ENCODE data around the gene PPARG. TPM values are rescaled to one million over a fixed set of nuclear protein-coding genes. Genes with fewer than 3 reads are reported as not detected.

PPARG gene
- total RNA-seq, 1 experiment from 2014 or later, result 71.6 TPM

DNA sequence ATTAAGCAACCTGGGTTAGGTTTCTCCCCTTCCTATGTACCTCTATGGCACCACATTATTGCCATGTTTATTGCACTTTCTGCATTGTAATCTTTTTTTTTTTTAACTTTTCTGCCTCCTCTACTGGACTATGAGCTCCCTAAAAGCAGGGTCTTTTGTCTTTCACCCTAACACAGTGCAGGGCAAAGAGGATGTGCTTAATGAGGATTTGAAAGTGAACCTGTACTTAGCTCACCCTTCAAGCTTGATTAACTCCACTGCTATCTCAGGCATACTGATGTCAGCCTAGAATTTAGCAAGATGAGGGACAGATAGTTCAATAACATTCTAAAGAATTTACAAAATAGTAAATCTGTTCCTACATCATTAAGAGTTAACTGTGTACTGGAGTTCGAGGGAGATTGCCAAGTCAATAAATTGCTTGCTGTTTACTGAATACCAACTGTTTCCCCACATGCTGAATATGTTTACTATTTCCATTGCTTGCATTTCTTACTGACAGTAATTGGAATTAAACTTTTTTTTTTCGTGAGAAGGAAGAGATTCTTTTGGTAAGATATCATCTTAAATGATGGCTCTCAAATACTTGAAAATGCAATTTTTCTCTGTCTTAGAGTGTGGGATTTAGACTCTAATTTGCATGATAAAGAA lies 15.7 kb upstream of the PPARG start:
- TF ChIP-seq, protein P1, sequence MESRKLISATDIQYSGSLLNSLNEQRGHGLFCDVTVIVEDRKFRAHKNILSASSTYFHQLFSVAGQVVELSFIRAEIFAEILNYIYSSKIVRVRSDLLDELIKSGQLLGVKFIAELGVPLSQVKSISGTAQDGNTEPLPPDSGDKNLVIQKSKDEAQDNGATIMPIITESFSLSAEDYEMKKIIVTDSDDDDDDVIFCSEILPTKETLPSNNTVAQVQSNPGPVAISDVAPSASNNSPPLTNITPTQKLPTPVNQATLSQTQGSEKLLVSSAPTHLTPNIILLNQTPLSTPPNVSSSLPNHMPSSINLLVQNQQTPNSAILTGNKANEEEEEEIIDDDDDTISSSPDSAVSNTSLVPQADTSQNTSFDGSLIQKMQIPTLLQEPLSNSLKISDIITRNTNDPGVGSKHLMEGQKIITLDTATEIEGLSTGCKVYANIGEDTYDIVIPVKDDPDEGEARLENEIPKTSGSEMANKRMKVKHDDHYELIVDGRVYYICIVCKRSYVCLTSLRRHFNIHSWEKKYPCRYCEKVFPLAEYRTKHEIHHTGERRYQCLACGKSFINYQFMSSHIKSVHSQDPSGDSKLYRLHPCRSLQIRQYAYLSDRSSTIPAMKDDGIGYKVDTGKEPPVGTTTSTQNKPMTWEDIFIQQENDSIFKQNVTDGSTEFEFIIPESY (IDR thresholded peaks at IDR 0.05; ENCODE audit: extremely low read depth, insufficient replicate concordance, low read length), result no peak
- no peak for TF ChIP-seq SP1 (IDR thresholded peaks at IDR 0.05; ENCODE audit: low read depth)
- no peak for TF ChIP-seq ELF1 (IDR thresholded peaks at IDR 0.05; ENCODE audit: borderline replicate concordance, low read depth)
- TF ChIP-seq POLR2AphosphoS5 (IDR thresholded peaks at IDR 0.05; ENCODE audit: low read depth, low read length), result no peak
- TF ChIP-seq, protein P2, sequence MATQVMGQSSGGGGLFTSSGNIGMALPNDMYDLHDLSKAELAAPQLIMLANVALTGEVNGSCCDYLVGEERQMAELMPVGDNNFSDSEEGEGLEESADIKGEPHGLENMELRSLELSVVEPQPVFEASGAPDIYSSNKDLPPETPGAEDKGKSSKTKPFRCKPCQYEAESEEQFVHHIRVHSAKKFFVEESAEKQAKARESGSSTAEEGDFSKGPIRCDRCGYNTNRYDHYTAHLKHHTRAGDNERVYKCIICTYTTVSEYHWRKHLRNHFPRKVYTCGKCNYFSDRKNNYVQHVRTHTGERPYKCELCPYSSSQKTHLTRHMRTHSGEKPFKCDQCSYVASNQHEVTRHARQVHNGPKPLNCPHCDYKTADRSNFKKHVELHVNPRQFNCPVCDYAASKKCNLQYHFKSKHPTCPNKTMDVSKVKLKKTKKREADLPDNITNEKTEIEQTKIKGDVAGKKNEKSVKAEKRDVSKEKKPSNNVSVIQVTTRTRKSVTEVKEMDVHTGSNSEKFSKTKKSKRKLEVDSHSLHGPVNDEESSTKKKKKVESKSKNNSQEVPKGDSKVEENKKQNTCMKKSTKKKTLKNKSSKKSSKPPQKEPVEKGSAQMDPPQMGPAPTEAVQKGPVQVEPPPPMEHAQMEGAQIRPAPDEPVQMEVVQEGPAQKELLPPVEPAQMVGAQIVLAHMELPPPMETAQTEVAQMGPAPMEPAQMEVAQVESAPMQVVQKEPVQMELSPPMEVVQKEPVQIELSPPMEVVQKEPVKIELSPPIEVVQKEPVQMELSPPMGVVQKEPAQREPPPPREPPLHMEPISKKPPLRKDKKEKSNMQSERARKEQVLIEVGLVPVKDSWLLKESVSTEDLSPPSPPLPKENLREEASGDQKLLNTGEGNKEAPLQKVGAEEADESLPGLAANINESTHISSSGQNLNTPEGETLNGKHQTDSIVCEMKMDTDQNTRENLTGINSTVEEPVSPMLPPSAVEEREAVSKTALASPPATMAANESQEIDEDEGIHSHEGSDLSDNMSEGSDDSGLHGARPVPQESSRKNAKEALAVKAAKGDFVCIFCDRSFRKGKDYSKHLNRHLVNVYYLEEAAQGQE (IDR thresholded peaks at IDR 0.05; ENCODE audit: low read depth), result no peak
- no peak for TF ChIP-seq SRF (IDR thresholded peaks at IDR 0.05; ENCODE audit: low read depth)
- no peak for TF ChIP-seq POLR2A (IDR thresholded peaks at IDR 0.05; ENCODE audit: borderline replicate concordance, extremely low read depth, insufficient read depth, insufficient read length)
- no peak for TF ChIP-seq JUND (IDR thresholded peaks at IDR 0.05)
- no peak for TF ChIP-seq ZFX (IDR thresholded peaks at IDR 0.05)
- TF ChIP-seq, protein P3, sequence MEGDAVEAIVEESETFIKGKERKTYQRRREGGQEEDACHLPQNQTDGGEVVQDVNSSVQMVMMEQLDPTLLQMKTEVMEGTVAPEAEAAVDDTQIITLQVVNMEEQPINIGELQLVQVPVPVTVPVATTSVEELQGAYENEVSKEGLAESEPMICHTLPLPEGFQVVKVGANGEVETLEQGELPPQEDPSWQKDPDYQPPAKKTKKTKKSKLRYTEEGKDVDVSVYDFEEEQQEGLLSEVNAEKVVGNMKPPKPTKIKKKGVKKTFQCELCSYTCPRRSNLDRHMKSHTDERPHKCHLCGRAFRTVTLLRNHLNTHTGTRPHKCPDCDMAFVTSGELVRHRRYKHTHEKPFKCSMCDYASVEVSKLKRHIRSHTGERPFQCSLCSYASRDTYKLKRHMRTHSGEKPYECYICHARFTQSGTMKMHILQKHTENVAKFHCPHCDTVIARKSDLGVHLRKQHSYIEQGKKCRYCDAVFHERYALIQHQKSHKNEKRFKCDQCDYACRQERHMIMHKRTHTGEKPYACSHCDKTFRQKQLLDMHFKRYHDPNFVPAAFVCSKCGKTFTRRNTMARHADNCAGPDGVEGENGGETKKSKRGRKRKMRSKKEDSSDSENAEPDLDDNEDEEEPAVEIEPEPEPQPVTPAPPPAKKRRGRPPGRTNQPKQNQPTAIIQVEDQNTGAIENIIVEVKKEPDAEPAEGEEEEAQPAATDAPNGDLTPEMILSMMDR (IDR thresholded peaks at IDR 0.05 in 2 of 3, conservative IDR thresholded peaks at IDR 0.05 in 1 of 3; ENCODE audit: borderline replicate concordance in 1 of 3, insufficient read depth in 1 of 3, low read depth in 2 of 3, low read length in 2 of 3), result no peak
- no peak for TF ChIP-seq ZNF274 (IDR thresholded peaks at IDR 0.05; ENCODE audit: low read depth, low read length)
- TF ChIP-seq RAD21 (IDR thresholded peaks at IDR 0.05; ENCODE audit: low read depth), result no peak
- TF ChIP-seq FOSL1 (IDR thresholded peaks at IDR 0.05; ENCODE audit: low read depth), result no peak
- TF ChIP-seq EZH2 (IDR thresholded peaks at IDR 0.05), result no peak
- TF ChIP-seq TCF7L2 (IDR thresholded peaks at IDR 0.05; ENCODE audit: borderline replicate concordance, extremely low read depth, insufficient read depth, insufficient read length), result no peak
- RAD21 ChIA-PET (ENCODE audit: low non-redundant PET in 1 of 2, low total read pairs in 2 of 2, uncharacterized antibody in 2 of 2, unreplicated experiment in 2 of 2), result no interaction called here

More for the DNA sequence above, 15.7 kb upstream of the PPARG start:
- H3K4me3 ChIP-seq (replicated peaks in 1 of 2; ENCODE audit: low read depth in 1 of 2, low read length in 2 of 2), result no peak overlapping the region
- no peaks in the 10 kb centered on the region for H3K9me3 ChIP-seq (ENCODE audit: control insufficient read depth in 1 of 2, insufficient read depth in 1 of 2, low read depth in 1 of 2, low read length in 2 of 2)
- no peak overlapping the region for H2AFZ ChIP-seq (ENCODE audit: low read depth, low read length, poor library complexity, severe bottlenecking)
- intact Hi-C loops (cut with micrococcal nuclease), result no loop called here
- ChIA-PET POLR2A (no interaction called here), CTCF (no interaction called here)
- no peaks in the 10 kb centered on the region for H3K36me3 ChIP-seq (ENCODE audit: control insufficient read depth in 1 of 2, insufficient read depth in 2 of 2, low read length in 2 of 2)
- no peaks in the 10 kb centered on the region for H4K20me1 ChIP-seq (ENCODE audit: insufficient read depth)
- H3K27me3 ChIP-seq (ENCODE audit: insufficient read depth, low read length), result no peaks in the 10 kb centered on the region
- H3K79me2 ChIP-seq (ENCODE audit: insufficient read depth, low read length), result no peaks in the 10 kb centered on the region
- H3K27ac ChIP-seq (ENCODE audit: low read depth, low read length), result no peak overlapping the region
- no peak overlapping the region for H3K9ac ChIP-seq (ENCODE audit: low read length)
- no TSS peak for BruUV-seq (replicated peaks)
- ATAC-seq (no peak), DNase-seq (ENCODE audit: low read depth, low spot score) (no peak)
- H3K4me1 ChIP-seq (ENCODE audit: control insufficient read depth in 1 of 2, insufficient read depth in 2 of 2, low read length in 2 of 2), result no peaks in the 10 kb centered on the region
- H3K9me2 ChIP-seq (ENCODE audit: insufficient read depth), result no peaks in the 10 kb centered on the region
- H3K4me2 ChIP-seq (ENCODE audit: low read length), result no peak overlapping the region
